GM12878 (cell line): ENCODE results near the gene MYO1D. TPM values are rescaled to one million over a fixed set of nuclear protein-coding genes. Genes with fewer than 3 reads are reported as not detected.
A peak's percentile ranks its signal among the peaks of the same experiment; 100 is the strongest.

Source experiments
- ATAC-seq: fragments of 200-7000 bp; cut with Tn5 transposase; 3 replicates; pipeline ENCODE4 v1.9.1; 2020; ENCODE audit warnings: mild to moderate bottlenecking, moderate library complexity
- BruUV-seq: library from RNA; stranded (reverse); fragments of 400-500 nt; replicated peaks from 2 replicates; lab custom pipeline; 2021; lab: Mats Ljungman, UMichigan
- CTCF ChIA-PET: fragments of 300-600 bp; sonication (Branson Sonifier 250); formaldehyde crosslinking; extraction: SDS; loops from one replicate; lab custom pipeline; 2021; ENCODE audit warnings: inconsistent platforms; lab: Yijun Ruan, JAX
- POLR2A ChIA-PET: fragments of 350-600 bp; formaldehyde crosslinking; extraction: SDS; loops from one replicate; lab custom pipeline; 2021; ENCODE audit warnings: inconsistent platforms; lab: Charles Lee
- RAD21 ChIA-PET: fragments of 300-600 bp; sonication (Branson Sonifier 250); formaldehyde crosslinking; loops from one replicate; lab custom pipeline; 2023; ENCODE audit warnings: antibody characterized with exemption; ENCODE audit not compliant: unreplicated experiment; lab: Charles Lee
- SMC1A ChIA-PET: fragments of 300-600 bp; sonication (Branson Sonifier 250); formaldehyde crosslinking; loops from one replicate; lab custom pipeline; 2023; ENCODE audit not compliant: unreplicated experiment, uncharacterized antibody; lab: Charles Lee
- DNase-seq: peaks from one replicate; pipeline ENCODE4 v3.0.0-alpha.2; 2011; ENCODE audit warnings: low read depth, low spot score
- FAIRE-seq: peaks from 3 replicates; lab custom pipeline; 2011; peaks lifted over from hg19 to GRCh38; lab: Jason Lieb, UNC
- H2AFZ ChIP-seq: 2 replicates; pipeline ENCODE4 v1.6.0; 2011; ENCODE audit warnings: low read depth, low read length, control low read depth; ENCODE audit not compliant: control insufficient read depth
- H3K27ac ChIP-seq: 2 replicates; pipeline ENCODE4 v1.5.1; 2011; ENCODE audit warnings: control low read depth; ENCODE audit not compliant: control insufficient read depth, insufficient read depth
- H3K27me3 ChIP-seq, 2 experiments: replicated peaks in 1 of 2; 2 replicates each; pipeline versions ENCODE4 v1.6.0 to v1.6.1; 2011; ENCODE audit warnings: low read length in 1 of 2; ENCODE audit not compliant: control insufficient read depth in 2 of 2, insufficient read depth in 2 of 2
- H3K36me3 ChIP-seq, 2 experiments: 2 replicates each; pipeline ENCODE4 v1.5.1; 2011; ENCODE audit warnings: low read length in 1 of 2; ENCODE audit not compliant: control insufficient read depth in 2 of 2, insufficient read depth in 2 of 2
- H3K4me1 ChIP-seq: 2 replicates; pipeline ENCODE4 v1.6.1; 2011; ENCODE audit warnings: mild to moderate bottlenecking, low read length, moderate library complexity, mixed read lengths; ENCODE audit not compliant: control insufficient read depth, insufficient read depth
- H3K4me2 ChIP-seq: 2 replicates; pipeline ENCODE4 v1.6.0; 2011; ENCODE audit warnings: control low read depth; ENCODE audit not compliant: control insufficient read depth, insufficient read depth
- H3K4me3 ChIP-seq: fragments of 200-600 bp; sonication (generic); 2 replicates; pipeline ENCODE4 v1.5.1; 2016
- H3K79me2 ChIP-seq: 2 replicates; pipeline ENCODE4 v1.6.0; 2011; ENCODE audit warnings: low read length; ENCODE audit not compliant: control insufficient read depth, insufficient read depth
- H3K9ac ChIP-seq: 2 replicates; pipeline ENCODE4 v1.8.0; 2011; ENCODE audit warnings: low read length, control low read depth, mixed read lengths; ENCODE audit not compliant: control insufficient read depth, insufficient read depth
- H3K9me3 ChIP-seq: replicated peaks from 3 replicates; pipeline ENCODE4 v1.5.1; 2011; ENCODE audit warnings: mild to moderate bottlenecking, low read length; ENCODE audit not compliant: control insufficient read depth, insufficient read depth
- H4K20me1 ChIP-seq: 2 replicates; pipeline ENCODE4 v1.6.0; 2011; ENCODE audit not compliant: control insufficient read depth, insufficient read depth
- HDGF ChIP-seq: fragments of 450-650 bp; IDR thresholded peaks from 2 replicates; pipeline ENCODE4 v1.6.1; 2016; ENCODE audit warnings: antibody characterized with exemption
- MLLT1 ChIP-seq: fragments of 450-650 bp; IDR thresholded peaks from 2 replicates; pipeline ENCODE4 v1.6.1; 2016; ENCODE audit warnings: mild to moderate bottlenecking
- NFIC ChIP-seq: IDR thresholded peaks from 2 replicates; pipeline ENCODE4 v1.6.1; 2012; ENCODE audit warnings: low read depth, mild to moderate bottlenecking, inconsistent platforms, low read length, moderate library complexity
- POU2F2 ChIP-seq: IDR thresholded peaks from 3 replicates; pipeline ENCODE4 v1.6.1; 2011; ENCODE audit warnings: low read depth, mild to moderate bottlenecking, low read length, borderline replicate concordance
- WGBS: methylation state at CpG from one replicate; pipeline ENCODE4 v1.1.6; 2016; ENCODE audit warnings: low lambda C conversion rate; ENCODE audit not compliant: insufficient replicate concordance, insufficient coverage; ENCODE audit errors: missing lambda C conversion rate; 5-methylcytosine and 5-hydroxymethylcytosine counted together
- in situ Hi-C: fragments of 300-500 bp; cut with MboI; formaldehyde crosslinking; loops from 9 replicates; pipeline ENCODE4 v1.14.3; 2018; ENCODE audit warnings: mixed read lengths
- intact Hi-C: fragments of 100-400 bp; cut with micrococcal nuclease; formaldehyde crosslinking; loops from one replicate; pipeline ENCODE4 v1.14.2; 2022; ENCODE audit not compliant: unreplicated experiment
- polyA plus RNA-seq, 11 experiments: library from polyadenylated mRNA; depleted of rRNA in 4 of 11; unstranded in 6 of 11; stranded (reverse) in 5 of 11; fragments of >200 nt; fragmentation: Nextera tagmentation in 4 of 11; fragmentation: Illumina TruSeq in 1 of 11; extraction: Ambion mirVana in 4 of 11; extraction: Trizol in 1 of 11; gene quantifications; 1 replicate in 1 of 11; 2 replicates in 10 of 11; pipeline versions ENCODE4 v1.2.1 to v1.2.3, GENCODE V29; 2011 to 2016; ENCODE audit warnings: inconsistent platforms in 2 of 11, missing spikeins in 2 of 11, low read depth in 1 of 11
- total RNA-seq, 4 experiments: library from RNA; depleted of rRNA in 3 of 4; stranded (reverse); fragments of >200 nt in 3 of 4; fragmentation: Illumina TruSeq in 1 of 4; extraction: Trizol in 1 of 4; gene quantifications; 2 replicates each; pipeline versions ENCODE4 v1.2.1 to v1.2.3, GENCODE V29; 2013 to 2021

MYO1D gene
- total and polyA plus RNA-seq, 10 of the 15 experiments (the other 5 are each of a cell fraction or from before 2014, with no cell fraction given): 1.8 to 37.7 (median 25.4) TPM

- CTCF ChIA-PET: interaction anchor here (0.6 to 9.5 kb wide), 14 partner anchors 15 to 266 kb away, joined by 3 to 132 read pairs (median 9); partner anchors contain the start of gene PSMD11
- no TSS peak for BruUV-seq
- Histone ChIP-seq H3K36me3 (peaks cover 10 to 15% of the 10 kb centered on the region in 2 experiments; a peak in 3 of 4 replicates), H3K4me2 (peak overlapping the region; percentile 96), H3K27ac (peak overlapping the region; percentile 81), H2AFZ (no peak overlapping the region), H3K4me1 (peaks cover 30% of the 10 kb centered on the region), H3K4me3 (peak overlapping the region; percentile 92), H3K27me3 (no peaks in the 10 kb centered on the region), H4K20me1 (no peaks in the 10 kb centered on the region), H3K9ac (peak overlapping the region; percentile 79), H3K9me3 (no peaks in the 10 kb centered on the region), H3K79me2 (peaks cover 49% of the 10 kb centered on the region)
- ATAC-seq (no peak), DNase-seq (no peak), FAIRE-seq (no peak)
- SMC1A ChIA-PET: interaction anchor here (0.7 to 11.9 kb wide), 17 partner anchors 10 to 295 kb away, joined by 3 to 286 read pairs (median 5); no protein-coding TSS in a partner anchor
- RAD21 ChIA-PET: interaction anchor here (0.8 to 16.4 kb wide), 17 partner anchors 16 to 389 kb away, joined by 3 to 543 read pairs (median 7); partner anchors contain the start of genes MYO1D and PSMD11
- POLR2A ChIA-PET: interaction anchor here (0.6 to 12.5 kb wide), 10 partner anchors 24 to 295 kb away, joined by 3 to 308 read pairs (median 6); no protein-coding TSS in a partner anchor
- 0 out of 2 replicates have a peak, but pooled peaks have one; percentile 33 for TF ChIP-seq HDGF
- TF ChIP-seq NFIC: no peak
- TF ChIP-seq POU2F2: 0 out of 3 replicates have a peak, but pooled peaks have one; percentile 0
- TF ChIP-seq MLLT1: peak; percentile 64; the same call in 1 of the 2 replicates
- in situ Hi-C loops: no loop called here
- intact Hi-C loops: no loop called here
- WGBS: 3% methylated on average over 16 of the region's 16 CpGs
These were observed 388.8 kb downstream of the MYO1D start for GRCh38 chr17:32488177-32488542.
